GM19025 (cell line): ENCODE measurements around the gene CDKL2.
A peak's percentile ranks its signal among the peaks of the same experiment; 100 is the strongest.
"Not testable (repeated sequence)": the region's sequence is repeated elsewhere in the genome, so short reads cannot be mapped to it uniquely, and the experiment has no call there.

Experiments used
- ATAC-seq: cut with Tn5 transposase; IDR thresholded peaks from one replicate; pipeline ENCODE4 v1.9.1; 2021; ENCODE audit warnings: mild to moderate bottlenecking, low read depth, moderate library complexity; ENCODE audit not compliant: unreplicated experiment

CDKL2 gene

GRCh38 chr4:75557696-75558095 lies 72.6 kb downstream of the CDKL2 start:
- no peak for ATAC-seq

GRCh38 chr4:75555294-75556164 lies 74.8 kb downstream of the CDKL2 start, which contains the start of gene ODAPH:
ODAPH (plus strand) TSS chr4:75556066; CDS start chr4:75556083, 17 bp downstream.
- ATAC-seq = peak; percentile 98

- no peak for ATAC-seq
These were observed 77.9 kb downstream of the CDKL2 start for GRCh38 chr4:75552452-75552851.

- no peak for ATAC-seq
These were observed 81.3 kb downstream of the CDKL2 start for GRCh38 chr4:75549019-75549418.

- ATAC-seq = no peak
These were observed 82.5 kb downstream of the CDKL2 start for GRCh38 chr4:75547647-75548387.

GRCh38 chr4:75545526-75545925 lies 84.8 kb downstream of the CDKL2 start:
- ATAC-seq = no peak

GRCh38 chr4:75544870-75545269 lies 85.5 kb downstream of the CDKL2 start:
- no peak for ATAC-seq

- not testable (repeated sequence) for ATAC-seq
These were observed 86.1 kb downstream of the CDKL2 start for GRCh38 chr4:75544220-75544619.

GRCh38 chr4:75542824-75543223 lies 87.5 kb downstream of the CDKL2 start:
- no peak for ATAC-seq

- ATAC-seq = not testable (repeated sequence)
These were observed 93.0 kb downstream of the CDKL2 start for GRCh38 chr4:75537308-75537707.

GRCh38 chr4:75533926-75534325 lies 96.4 kb downstream of the CDKL2 start:
- ATAC-seq = not testable (repeated sequence)

GRCh38 chr4:75533339-75533887 lies 96.9 kb downstream of the CDKL2 start:
- ATAC-seq = not testable (repeated sequence)

- ATAC-seq = not testable (repeated sequence)
These were observed 98.7 kb downstream of the CDKL2 start for GRCh38 chr4:75531536-75532143.

- ATAC-seq = no peak
These were observed 99.6 kb downstream of the CDKL2 start for GRCh38 chr4:75530556-75531322.
